ENCODE measurements around the gene ZPBP2. TPM values are rescaled to one million over a fixed set of nuclear protein-coding genes. Genes with fewer than 3 reads are reported as not detected.
"Not testable (repeated sequence)": the region's sequence is repeated elsewhere in the genome, so short reads cannot be mapped to it uniquely, and the experiment has no call there.

ZPBP2 gene
- total RNA-seq, 1 donor from 2014 or later = not detected

GRCh38 chr17:39898088-39898487 is 30.1 kb downstream of the ZPBP2 start:
- no peak for DNase-seq (ENCODE audit: missing footprints)
- ATAC-seq = no peak
- intact Hi-C loops (cut with DNase I) = no loop called here

- DNase-seq (ENCODE audit: missing footprints) (no peak), ATAC-seq (no peak)
- intact Hi-C loops (cut with DNase I) = no loop called here
Measured at GRCh38 chr17:39899215-39899614, 31.2 kb downstream of the ZPBP2 start.

- DNase-seq (ENCODE audit: missing footprints); ATAC-seq; intact Hi-C loops (cut with DNase I): not testable (repeated sequence)
Measured at GRCh38 chr17:39902027-39902426, 34.0 kb downstream of the ZPBP2 start.

- ATAC-seq = no peak
- intact Hi-C loops (cut with DNase I) = no loop called here
- DNase-seq (ENCODE audit: missing footprints) = no peak
Measured at GRCh38 chr17:39903158-39903884, 35.3 kb downstream of the ZPBP2 start.

- DNase-seq (ENCODE audit: missing footprints) (no peak), ATAC-seq (no peak)
- intact Hi-C loops (cut with DNase I) = no loop called here
Measured at GRCh38 chr17:39904990-39905288, 36.9 kb downstream of the ZPBP2 start.

- ATAC-seq = no peak
- DNase-seq (ENCODE audit: missing footprints) = no peak
- intact Hi-C loops (cut with DNase I) = no loop called here
Measured at GRCh38 chr17:39908789-39909352, 40.9 kb downstream of the ZPBP2 start.

- intact Hi-C loops (cut with DNase I) = no loop called here
- no peak for ATAC-seq
- DNase-seq (ENCODE audit: missing footprints) = no peak
Measured at GRCh38 chr17:39913989-39914388, 46.0 kb downstream of the ZPBP2 start.

GRCh38 chr17:39915559-39915958 is 47.6 kb downstream of the ZPBP2 start:
- intact Hi-C loops (cut with DNase I) = no loop called here
- no peak for DNase-seq (ENCODE audit: missing footprints)
- no peak for ATAC-seq

GRCh38 chr17:39916918-39917317 is 48.9 kb downstream of the ZPBP2 start:
- no peak for ATAC-seq
- intact Hi-C loops (cut with DNase I) = no loop called here
- no peak for DNase-seq (ENCODE audit: missing footprints)

GRCh38 chr17:39919087-39919683 is 51.2 kb downstream of the ZPBP2 start:
- intact Hi-C loops (cut with DNase I) = no loop called here
- no peak for DNase-seq (ENCODE audit: missing footprints)
- no peak for ATAC-seq

GRCh38 chr17:39920218-39921210 is 52.5 kb downstream of the ZPBP2 start:
- DNase-seq (ENCODE audit: missing footprints) (no peak), ATAC-seq (no peak)
- intact Hi-C loops (cut with DNase I) = no loop called here

- DNase-seq (ENCODE audit: missing footprints) (no peak), ATAC-seq (no peak)
- intact Hi-C loops (cut with DNase I) = no loop called here
Measured at GRCh38 chr17:39921323-39921722, 53.3 kb downstream of the ZPBP2 start.

- ATAC-seq (no peak), DNase-seq (ENCODE audit: missing footprints) (no peak)
- intact Hi-C loops (cut with DNase I) = no loop called here
Measured at GRCh38 chr17:39922006-39922405, 54.0 kb downstream of the ZPBP2 start.

- ATAC-seq (no peak), DNase-seq (ENCODE audit: missing footprints) (no peak)
- intact Hi-C loops (cut with DNase I) = no loop called here
Measured at GRCh38 chr17:39923230-39923629, 55.2 kb downstream of the ZPBP2 start.

GRCh38 chr17:39923836-39924690 is 56.1 kb downstream of the ZPBP2 start:
- no peak for ATAC-seq
- intact Hi-C loops (cut with DNase I) = no loop called here
- DNase-seq (ENCODE audit: missing footprints) = no peak

GRCh38 chr17:39924691-39925055 is 56.7 kb downstream of the ZPBP2 start:
- intact Hi-C loops (cut with DNase I) = no loop called here
- DNase-seq (ENCODE audit: missing footprints) (no peak), ATAC-seq (no peak)

GRCh38 chr17:39925282-39926134 is 57.5 kb downstream of the ZPBP2 start:
- intact Hi-C loops (cut with DNase I) = no loop called here
- no peak for ATAC-seq
- DNase-seq (ENCODE audit: missing footprints) = no peak

GRCh38 chr17:39926135-39926587 is 58.2 kb downstream of the ZPBP2 start:
- ATAC-seq (no peak), DNase-seq (ENCODE audit: missing footprints) (no peak)
- intact Hi-C loops (cut with DNase I) = no loop called here
